Activated CD8-positive, alpha-beta memory T cell treated with anti-CD3 and anti-CD28 coated beads, Interleukin-2, amount 50 U/mL, for 48 hours (primary cell): ENCODE results near the gene PACSIN2.
"Not testable (repeated sequence)": the region's sequence is repeated elsewhere in the genome, so short reads cannot be mapped to it uniquely, and the experiment has no call there.

ENCODE experiments used
- DNase-seq: peaks from one replicate; pipeline ENCODE4 v3.0.0-alpha.2; 2020

PACSIN2 gene

GRCh38 chr22:43009444-43009843 lies 5.5 kb downstream of the PACSIN2 start:
- no peak for DNase-seq

GRCh38 chr22:43008921-43009320 lies 6.0 kb downstream of the PACSIN2 start:
- no peak for DNase-seq

GRCh38 chr22:43008509-43008908 lies 6.4 kb downstream of the PACSIN2 start:
- DNase-seq, result no peak

- no peak for DNase-seq
These were observed 7.3 kb downstream of the PACSIN2 start for GRCh38 chr22:43007519-43008102.

GRCh38 chr22:43006753-43007152 lies 8.2 kb downstream of the PACSIN2 start:
- no peak for DNase-seq

- no peak for DNase-seq
These were observed 8.9 kb downstream of the PACSIN2 start for GRCh38 chr22:43006016-43006505.

GRCh38 chr22:43005106-43005505 lies 9.8 kb downstream of the PACSIN2 start:
- no peak for DNase-seq

GRCh38 chr22:43004362-43005035 lies 10.4 kb downstream of the PACSIN2 start:
- no peak for DNase-seq

GRCh38 chr22:43002202-43002586 lies 12.8 kb downstream of the PACSIN2 start:
- DNase-seq, result no peak

- DNase-seq, result no peak
These were observed 13.4 kb downstream of the PACSIN2 start for GRCh38 chr22:43001271-43002201.

GRCh38 chr22:43000441-43001175 lies 14.3 kb downstream of the PACSIN2 start:
- DNase-seq, result no peak

- no peak for DNase-seq
These were observed 17.3 kb downstream of the PACSIN2 start for GRCh38 chr22:42997582-42998090.

GRCh38 chr22:42996646-42997365 lies 18.1 kb downstream of the PACSIN2 start:
- DNase-seq, result no peak

GRCh38 chr22:42995654-42996053 lies 19.3 kb downstream of the PACSIN2 start:
- DNase-seq, result not testable (repeated sequence)

GRCh38 chr22:42994917-42995562 lies 19.9 kb downstream of the PACSIN2 start:
- DNase-seq, result no peak

GRCh38 chr22:42994276-42994916 lies 20.6 kb downstream of the PACSIN2 start:
- DNase-seq, result no peak

- DNase-seq, result no peak
These were observed 21.2 kb downstream of the PACSIN2 start for GRCh38 chr22:42993651-42994275.

- DNase-seq, result no peak
These were observed 22.0 kb downstream of the PACSIN2 start for GRCh38 chr22:42992886-42993479.

GRCh38 chr22:42992092-42992491 lies 22.9 kb downstream of the PACSIN2 start:
- DNase-seq, result no peak
